ENCODE measurements around the gene ERICH6. TPM values are rescaled to one million over a fixed set of nuclear protein-coding genes. Genes with fewer than 3 reads are reported as not detected.

Gene ERICH6
- total RNA-seq, 1 donor from 2014 or later = not detected

- TF ChIP-seq POLR2A (IDR thresholded peaks at IDR 0.05) = no peak
- TF ChIP-seq POLR2AphosphoS5 (IDR thresholded peaks at IDR 0.05; ENCODE audit: insufficient read depth in 1 of 2, low read depth in 1 of 2) = no peak
- TF ChIP-seq, protein P1, sequence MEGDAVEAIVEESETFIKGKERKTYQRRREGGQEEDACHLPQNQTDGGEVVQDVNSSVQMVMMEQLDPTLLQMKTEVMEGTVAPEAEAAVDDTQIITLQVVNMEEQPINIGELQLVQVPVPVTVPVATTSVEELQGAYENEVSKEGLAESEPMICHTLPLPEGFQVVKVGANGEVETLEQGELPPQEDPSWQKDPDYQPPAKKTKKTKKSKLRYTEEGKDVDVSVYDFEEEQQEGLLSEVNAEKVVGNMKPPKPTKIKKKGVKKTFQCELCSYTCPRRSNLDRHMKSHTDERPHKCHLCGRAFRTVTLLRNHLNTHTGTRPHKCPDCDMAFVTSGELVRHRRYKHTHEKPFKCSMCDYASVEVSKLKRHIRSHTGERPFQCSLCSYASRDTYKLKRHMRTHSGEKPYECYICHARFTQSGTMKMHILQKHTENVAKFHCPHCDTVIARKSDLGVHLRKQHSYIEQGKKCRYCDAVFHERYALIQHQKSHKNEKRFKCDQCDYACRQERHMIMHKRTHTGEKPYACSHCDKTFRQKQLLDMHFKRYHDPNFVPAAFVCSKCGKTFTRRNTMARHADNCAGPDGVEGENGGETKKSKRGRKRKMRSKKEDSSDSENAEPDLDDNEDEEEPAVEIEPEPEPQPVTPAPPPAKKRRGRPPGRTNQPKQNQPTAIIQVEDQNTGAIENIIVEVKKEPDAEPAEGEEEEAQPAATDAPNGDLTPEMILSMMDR (IDR thresholded peaks at IDR 0.05) = no peak
- no peak for DNase-seq (ENCODE audit: extremely low spot score in 2 of 2)
- Histone ChIP-seq H3K27ac (no peak overlapping the region), H3K27me3 (no peaks in the 10 kb centered on the region), H3K36me3 (no peaks in the 10 kb centered on the region), H3K9me3 (no peaks in the 10 kb centered on the region), H3K4me1 (no peaks in the 10 kb centered on the region), H3K4me3 (no peak overlapping the region)
- intact Hi-C loops (cut with DNase I) = no loop called here
These were observed 21.4 kb downstream of the ERICH6 start for GRCh38 chr3:150682279-150682678.

- no peaks in the 10 kb centered on the region for H3K9me3 ChIP-seq
- H3K4me1 ChIP-seq = no peaks in the 10 kb centered on the region
- no peaks in the 10 kb centered on the region for H3K27me3 ChIP-seq
- H3K27ac ChIP-seq = no peak overlapping the region
- TF ChIP-seq, protein P1 (IDR thresholded peaks at IDR 0.05) = no peak
- TF ChIP-seq POLR2AphosphoS5 (IDR thresholded peaks at IDR 0.05; ENCODE audit: insufficient read depth in 1 of 2, low read depth in 1 of 2) (no peak), POLR2A (IDR thresholded peaks at IDR 0.05) (no peak)
- H3K4me3 ChIP-seq = no peak overlapping the region
- no peak for DNase-seq (ENCODE audit: extremely low spot score in 2 of 2)
- intact Hi-C loops (cut with DNase I) = no loop called here
- H3K36me3 ChIP-seq = no peaks in the 10 kb centered on the region
These were observed 22.7 kb downstream of the ERICH6 start for GRCh38 chr3:150681057-150681456.

DNA sequence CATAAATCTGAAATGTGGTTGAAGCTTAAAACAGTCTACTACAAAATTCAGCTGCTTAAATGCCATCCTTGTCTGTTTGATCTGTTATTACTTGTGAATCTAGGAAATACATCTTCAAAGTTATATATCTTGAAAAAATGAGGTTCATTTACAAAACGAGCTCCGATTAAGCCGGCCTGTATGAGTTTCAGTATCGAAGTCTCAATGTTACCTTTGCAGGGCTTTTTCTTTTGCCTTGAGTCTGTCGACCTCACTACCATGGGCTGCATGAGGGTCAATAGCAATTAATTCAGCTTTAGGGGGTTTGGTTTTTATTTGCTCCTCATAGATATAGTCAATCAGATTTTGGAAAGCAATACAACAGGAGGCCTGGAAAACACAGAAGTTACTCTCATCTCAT is 23.2 kb downstream of the ERICH6 start:
- no peak for DNase-seq (ENCODE audit: extremely low spot score in 2 of 2)
- no peaks in the 10 kb centered on the region for H3K36me3 ChIP-seq
- intact Hi-C loops (cut with DNase I) = no loop called here

GRCh38 chr3:150675587-150675986 is 28.1 kb downstream of the ERICH6 start:
- no peaks in the 10 kb centered on the region for H3K36me3 ChIP-seq
- intact Hi-C loops (cut with DNase I) = no loop called here
- no peak for DNase-seq (ENCODE audit: extremely low spot score in 2 of 2)

More for the DNA sequence above, 23.2 kb downstream of the ERICH6 start:
- no peaks in the 10 kb centered on the region for H3K9me3 ChIP-seq
- H3K27me3 ChIP-seq = no peaks in the 10 kb centered on the region
- H3K4me3 ChIP-seq = no peak overlapping the region
- no peak overlapping the region for H3K27ac ChIP-seq
- no peaks in the 10 kb centered on the region for H3K4me1 ChIP-seq
- TF ChIP-seq, protein P1 (IDR thresholded peaks at IDR 0.05) = no peak
- TF ChIP-seq POLR2A (IDR thresholded peaks at IDR 0.05) = no peak
- no peak for TF ChIP-seq POLR2AphosphoS5 (IDR thresholded peaks at IDR 0.05; ENCODE audit: insufficient read depth in 1 of 2, low read depth in 1 of 2)

DNA sequence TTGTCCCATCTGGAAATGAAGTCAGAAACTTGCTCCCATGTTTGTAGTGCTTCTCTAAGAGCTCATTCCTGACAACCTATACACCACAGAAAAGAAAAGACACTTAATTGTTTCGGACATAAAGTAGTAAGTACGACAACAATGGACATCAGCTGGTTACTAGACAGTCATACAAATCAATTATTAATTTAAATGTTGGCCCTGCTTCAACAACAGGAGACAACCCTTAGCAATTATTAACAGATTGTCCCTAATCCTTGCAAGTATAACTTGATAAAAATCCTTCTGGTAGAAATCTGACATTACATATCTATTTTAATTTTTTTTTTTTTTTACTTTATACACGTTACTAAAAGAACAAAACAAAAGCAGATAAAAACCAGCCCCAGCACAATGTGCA is 29.8 kb downstream of the ERICH6 start:
- no peak overlapping the region for H3K4me3 ChIP-seq
- no peak for TF ChIP-seq POLR2A (IDR thresholded peaks at IDR 0.05)
- TF ChIP-seq, protein P1 (IDR thresholded peaks at IDR 0.05) = no peak
- no peak for TF ChIP-seq POLR2AphosphoS5 (IDR thresholded peaks at IDR 0.05; ENCODE audit: insufficient read depth in 1 of 2, low read depth in 1 of 2)
- no peak for DNase-seq (ENCODE audit: extremely low spot score in 2 of 2)
- intact Hi-C loops (cut with DNase I) = no loop called here
- H3K27me3 ChIP-seq = no peaks in the 10 kb centered on the region
- H3K27ac ChIP-seq = no peak overlapping the region
- no peaks in the 10 kb centered on the region for H3K4me1 ChIP-seq
- H3K36me3 ChIP-seq = no peaks in the 10 kb centered on the region
- no peaks in the 10 kb centered on the region for H3K9me3 ChIP-seq

More at GRCh38 chr3:150675587-150675986, 28.1 kb downstream of the ERICH6 start:
- TF ChIP-seq, protein P1 (IDR thresholded peaks at IDR 0.05) = no peak
- no peak for TF ChIP-seq POLR2A (IDR thresholded peaks at IDR 0.05)
- no peak for TF ChIP-seq POLR2AphosphoS5 (IDR thresholded peaks at IDR 0.05; ENCODE audit: insufficient read depth in 1 of 2, low read depth in 1 of 2)
- no peak overlapping the region for H3K27ac ChIP-seq
- H3K4me3 ChIP-seq = no peak overlapping the region
- no peaks in the 10 kb centered on the region for H3K4me1 ChIP-seq
- no peaks in the 10 kb centered on the region for H3K27me3 ChIP-seq
- no peaks in the 10 kb centered on the region for H3K9me3 ChIP-seq
